Measurements from ENCODE around the gene RNASE4.
A peak's percentile ranks its signal among the peaks of the same experiment; 100 is the strongest.

RNASE4 gene

DNA sequence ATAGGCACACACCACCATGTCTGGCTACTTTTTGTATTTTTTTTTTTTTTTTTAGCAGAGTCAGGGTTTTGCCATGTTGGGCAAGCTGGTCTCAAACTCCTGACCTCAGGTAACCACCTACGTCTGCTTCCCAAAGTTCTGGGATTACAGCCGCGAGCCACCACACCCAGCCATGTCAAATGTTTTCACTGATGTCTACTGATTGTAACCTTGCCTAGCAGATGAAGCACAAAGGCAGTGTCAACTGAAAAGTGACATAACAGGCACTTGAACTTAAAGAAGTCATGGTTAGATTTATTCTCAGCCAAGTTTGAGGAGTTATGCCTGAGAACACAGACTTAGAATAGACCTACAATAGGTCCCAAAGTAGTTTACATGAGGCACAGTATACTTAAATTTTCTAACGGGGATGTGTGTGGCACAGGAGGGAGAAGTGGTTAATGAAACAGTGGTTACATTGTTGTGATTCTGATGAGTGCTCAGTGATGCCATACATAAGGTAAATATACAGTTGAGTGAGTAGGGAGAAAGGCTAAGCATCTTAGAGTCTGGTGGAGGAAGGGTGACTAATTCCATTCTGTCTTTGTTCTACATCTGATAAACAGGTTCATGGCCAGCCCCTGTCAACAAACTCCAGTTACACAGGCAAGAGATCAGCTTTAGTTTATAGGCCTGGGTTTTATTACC, 12.6 kb upstream of the RNASE4 start:
- POLR2A ChIA-PET (ENCODE audit: low non-redundant PET) = no interaction called here
- H3K27ac ChIP-seq = no peak overlapping the region
- TF ChIP-seq CTCF (conservative IDR thresholded peaks at IDR 0.05; ENCODE audit: low read depth) = no peak
- no peak for DNase-seq (ENCODE audit: low spot score)
- CTCF ChIA-PET = interaction anchor here (0.6 to 1.5 kb wide), 4 partner anchors 13 to 164 kb away, joined by 3 to 4 read pairs (median 4); no protein-coding TSS in a partner anchor

- ChIA-PET POLR2A (ENCODE audit: low non-redundant PET) (no interaction called here), CTCF (interaction anchor here (1.1 kb wide), 2 partner anchors 18 to 19 kb away, joined by 3 to 4 read pairs; no protein-coding TSS in a partner anchor)
- no peak for TF ChIP-seq CTCF (conservative IDR thresholded peaks at IDR 0.05; ENCODE audit: low read depth)
- DNase-seq (ENCODE audit: low spot score) = no peak
- H3K27ac ChIP-seq = no peak overlapping the region
Measured at GRCh38 chr14:20675669-20676068, 8.7 kb upstream of the RNASE4 start.

GRCh38 chr14:20676072-20676471, 8.3 kb upstream of the RNASE4 start:
- ChIA-PET CTCF (interaction anchor here (1.1 kb wide), 1 partner anchor 18 kb away, joined by 4 read pairs; no protein-coding TSS in a partner anchor), POLR2A (ENCODE audit: low non-redundant PET) (interaction anchor here (0.5 kb wide), 1 partner anchor 214 kb away, joined by 5 read pairs; no protein-coding TSS in a partner anchor)
- DNase-seq (ENCODE audit: low spot score) = no peak
- H3K27ac ChIP-seq = no peak overlapping the region
- TF ChIP-seq CTCF (conservative IDR thresholded peaks at IDR 0.05; ENCODE audit: low read depth) = no peak

GRCh38 chr14:20679907-20680306, 4.5 kb upstream of the RNASE4 start:
- ChIA-PET POLR2A (ENCODE audit: low non-redundant PET) (no interaction called here), CTCF (interaction anchor here (0.6 kb wide), 1 partner anchor 1315 kb away, joined by 5 read pairs; no protein-coding TSS in a partner anchor)
- no peak for TF ChIP-seq CTCF (conservative IDR thresholded peaks at IDR 0.05; ENCODE audit: low read depth)
- peak; percentile 74 for DNase-seq (ENCODE audit: low spot score)
- no peak overlapping the region for H3K27ac ChIP-seq

GRCh38 chr14:20680363-20680762, 4.0 kb upstream of the RNASE4 start:
- no peak for DNase-seq (ENCODE audit: low spot score)
- CTCF ChIA-PET = interaction anchor here (0.6 to 1.1 kb wide), 3 partner anchors 16 to 1315 kb away, joined by 4 to 5 read pairs (median 4); no protein-coding TSS in a partner anchor
- POLR2A ChIA-PET (ENCODE audit: low non-redundant PET) = no interaction called here
- no peak for TF ChIP-seq CTCF (conservative IDR thresholded peaks at IDR 0.05; ENCODE audit: low read depth)
- no peak overlapping the region for H3K27ac ChIP-seq

DNA sequence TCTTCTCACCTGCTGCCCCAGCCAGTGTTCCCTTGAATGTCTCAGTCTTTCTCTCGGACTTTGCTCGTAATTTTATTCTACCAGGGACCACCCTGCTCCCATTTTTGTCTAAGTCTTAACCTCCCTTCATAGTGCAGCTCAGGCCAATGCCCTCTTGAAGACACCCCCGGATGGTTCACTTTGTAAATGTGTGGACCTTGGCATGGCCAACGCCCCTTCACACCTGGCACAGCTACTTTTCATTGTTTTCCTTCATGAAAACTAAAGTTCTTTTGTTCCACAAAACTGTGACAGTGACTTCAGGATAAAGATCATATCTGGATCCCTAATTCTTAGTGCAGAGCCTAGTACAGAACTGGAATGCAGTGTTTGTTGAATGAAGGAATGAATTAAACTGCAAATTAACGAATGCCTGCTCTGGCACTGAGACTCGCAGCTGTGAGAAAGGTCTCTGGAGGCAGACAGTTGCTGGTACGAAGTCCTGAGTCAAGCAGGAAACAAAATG, 3.5 kb upstream of the RNASE4 start:
- H3K27ac ChIP-seq = peak overlapping the region; percentile 99
- no peak for DNase-seq (ENCODE audit: low spot score)
- ChIA-PET CTCF (interaction anchor here (0.6 to 1.3 kb wide), 5 partner anchors 10 to 60 kb away, joined by 3 to 5 read pairs (median 4); no protein-coding TSS in a partner anchor), POLR2A (ENCODE audit: low non-redundant PET) (interaction anchor here (0.8 kb wide), 1 partner anchor 338 kb away, joined by 11 read pairs; the partner anchor contains the start of gene PARP2)
- TF ChIP-seq CTCF (conservative IDR thresholded peaks at IDR 0.05; ENCODE audit: low read depth) = no peak

Measured in RWPE1 (cell line).